Measurements from ENCODE around the gene AQP3.

DNA sequence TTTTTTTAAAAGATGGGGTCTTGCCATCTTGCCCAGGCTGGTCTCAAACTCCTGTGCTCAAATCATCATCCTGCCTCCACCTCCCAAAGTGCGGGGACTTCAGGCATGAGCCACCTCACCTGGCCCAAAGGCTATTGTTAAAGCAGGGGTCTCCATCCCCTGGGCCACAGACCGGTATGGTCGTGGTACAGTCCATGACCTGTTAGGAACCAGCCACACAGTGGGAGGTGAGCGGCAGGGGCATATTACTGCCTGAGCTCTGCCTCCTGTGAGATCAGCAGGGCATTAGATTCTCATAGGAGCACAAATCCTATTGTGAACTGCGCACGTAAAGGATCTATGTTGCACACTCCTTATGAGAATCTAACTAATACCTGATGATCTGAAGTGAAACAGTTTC lies 33.6 kb upstream of the AQP3 start:
- no peak for TF ChIP-seq SIN3A (IDR thresholded peaks at IDR 0.05; ENCODE audit: borderline replicate concordance, insufficient read depth, low read length)
- TF ChIP-seq, protein P1, sequence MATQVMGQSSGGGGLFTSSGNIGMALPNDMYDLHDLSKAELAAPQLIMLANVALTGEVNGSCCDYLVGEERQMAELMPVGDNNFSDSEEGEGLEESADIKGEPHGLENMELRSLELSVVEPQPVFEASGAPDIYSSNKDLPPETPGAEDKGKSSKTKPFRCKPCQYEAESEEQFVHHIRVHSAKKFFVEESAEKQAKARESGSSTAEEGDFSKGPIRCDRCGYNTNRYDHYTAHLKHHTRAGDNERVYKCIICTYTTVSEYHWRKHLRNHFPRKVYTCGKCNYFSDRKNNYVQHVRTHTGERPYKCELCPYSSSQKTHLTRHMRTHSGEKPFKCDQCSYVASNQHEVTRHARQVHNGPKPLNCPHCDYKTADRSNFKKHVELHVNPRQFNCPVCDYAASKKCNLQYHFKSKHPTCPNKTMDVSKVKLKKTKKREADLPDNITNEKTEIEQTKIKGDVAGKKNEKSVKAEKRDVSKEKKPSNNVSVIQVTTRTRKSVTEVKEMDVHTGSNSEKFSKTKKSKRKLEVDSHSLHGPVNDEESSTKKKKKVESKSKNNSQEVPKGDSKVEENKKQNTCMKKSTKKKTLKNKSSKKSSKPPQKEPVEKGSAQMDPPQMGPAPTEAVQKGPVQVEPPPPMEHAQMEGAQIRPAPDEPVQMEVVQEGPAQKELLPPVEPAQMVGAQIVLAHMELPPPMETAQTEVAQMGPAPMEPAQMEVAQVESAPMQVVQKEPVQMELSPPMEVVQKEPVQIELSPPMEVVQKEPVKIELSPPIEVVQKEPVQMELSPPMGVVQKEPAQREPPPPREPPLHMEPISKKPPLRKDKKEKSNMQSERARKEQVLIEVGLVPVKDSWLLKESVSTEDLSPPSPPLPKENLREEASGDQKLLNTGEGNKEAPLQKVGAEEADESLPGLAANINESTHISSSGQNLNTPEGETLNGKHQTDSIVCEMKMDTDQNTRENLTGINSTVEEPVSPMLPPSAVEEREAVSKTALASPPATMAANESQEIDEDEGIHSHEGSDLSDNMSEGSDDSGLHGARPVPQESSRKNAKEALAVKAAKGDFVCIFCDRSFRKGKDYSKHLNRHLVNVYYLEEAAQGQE (IDR thresholded peaks at IDR 0.05; ENCODE audit: insufficient read depth in 1 of 2, low read depth in 2 of 2, low read length in 2 of 2) = no peak
- TF ChIP-seq POLR2AphosphoS5 (IDR thresholded peaks at IDR 0.05; ENCODE audit: low read depth, low read length) = no peak
- TF ChIP-seq TAF1 (IDR thresholded peaks at IDR 0.05; ENCODE audit: borderline replicate concordance, insufficient read depth, low read length) = no peak
